Mesendoderm (in vitro differentiated cells): ENCODE data around the gene RIT2.

Experiments used
- DNase-seq: peaks from one replicate; pipeline ENCODE4 v3.0.0; 2013
- H2AK5ac ChIP-seq: 2 replicates; pipeline ENCODE4 v1.6.1; 2013; ENCODE audit warnings: low read length, inconsistent platforms
- H2BK120ac ChIP-seq: 2 replicates; pipeline ENCODE4 v1.6.1; 2013; ENCODE audit warnings: low read depth, mild to moderate bottlenecking, low read length, moderate library complexity, mixed read lengths
- H2BK15ac ChIP-seq: replicated peaks from 2 replicates; pipeline ENCODE4 v1.6.1; 2013; ENCODE audit warnings: low read depth, mild to moderate bottlenecking, moderate library complexity
- H2BK5ac ChIP-seq: 2 replicates; pipeline ENCODE4 v1.6.1; 2013; ENCODE audit warnings: low read length, inconsistent platforms
- H3K18ac ChIP-seq: 2 replicates; pipeline ENCODE4 v1.6.1; 2013; ENCODE audit warnings: mild to moderate bottlenecking, low read length, mixed read lengths
- H3K23ac ChIP-seq: one replicate; pipeline ENCODE4 v1.6.1; 2013; ENCODE audit warnings: low read length
- H3K27ac ChIP-seq: 2 replicates; pipeline ENCODE4 v1.5.1; 2013; ENCODE audit warnings: low read depth, mild to moderate bottlenecking, inconsistent platforms, low read length, moderate library complexity
- H3K27me3 ChIP-seq: 2 replicates; pipeline ENCODE4 v1.6.1; 2013; ENCODE audit warnings: low read length, control low read depth, mild to moderate bottlenecking, inconsistent platforms; ENCODE audit not compliant: insufficient read depth, poor library complexity
- H3K36me3 ChIP-seq: 2 replicates; pipeline ENCODE4 v1.6.1; 2013; ENCODE audit warnings: low read length, inconsistent platforms; ENCODE audit not compliant: control insufficient read depth, insufficient read depth
- H3K4ac ChIP-seq: one replicate; pipeline ENCODE4 v1.6.1; 2013; ENCODE audit warnings: low read depth, mild to moderate bottlenecking, low read length, moderate library complexity
- H3K4me1 ChIP-seq: 2 replicates; pipeline ENCODE4 v1.6.1; 2013; ENCODE audit warnings: low read depth, low read length, inconsistent platforms; ENCODE audit not compliant: control insufficient read depth
- H3K4me2 ChIP-seq: 2 replicates; pipeline ENCODE4 v1.6.1; 2013; ENCODE audit warnings: low read length
- H3K4me3 ChIP-seq: 2 replicates; pipeline ENCODE4 v1.5.1; 2013; ENCODE audit warnings: mild to moderate bottlenecking, low read length
- H3K56ac ChIP-seq: one replicate; pipeline ENCODE4 v1.6.1; 2013; ENCODE audit warnings: low read length
- H3K79me1 ChIP-seq: 2 replicates; pipeline ENCODE4 v1.6.1; 2013; ENCODE audit warnings: low read length, inconsistent platforms
- H3K79me2 ChIP-seq: 2 replicates; pipeline ENCODE4 v1.6.1; 2013; ENCODE audit warnings: mild to moderate bottlenecking, low read length; ENCODE audit not compliant: control insufficient read depth, insufficient read depth
- H3K9ac ChIP-seq: 2 replicates; pipeline ENCODE4 v1.6.1; 2013; ENCODE audit warnings: low read length, inconsistent platforms
- H4K5ac ChIP-seq: one replicate; pipeline ENCODE4 v1.6.1; 2013; ENCODE audit warnings: low read length
- H4K8ac ChIP-seq: one replicate; pipeline ENCODE4 v1.6.1; 2013; ENCODE audit warnings: low read depth, mild to moderate bottlenecking, control low read depth, low read length, moderate library complexity
- WGBS: extraction: QIAGEN DNeasy Blood & Tissue Kit; methylation state at CpG from one replicate; pipeline ENCODE4 v1.1.7; 2013; ENCODE audit warnings: low lambda C conversion rate, missing lambda C conversion rate; ENCODE audit not compliant: insufficient coverage; ENCODE audit errors: extremely low coverage; 5-methylcytosine and 5-hydroxymethylcytosine counted together

RIT2 gene

GRCh38 chr18:42758852-42759251 is 356.6 kb downstream of the RIT2 start:
- Histone ChIP-seq H4K8ac (no peak overlapping the region), H3K4me3 (no peak overlapping the region), H3K56ac (no peak overlapping the region), H2AK5ac (no peak overlapping the region), H4K5ac (no peak overlapping the region), H3K4me2 (no peak overlapping the region), H2BK15ac (no peak overlapping the region), H2BK120ac (no peak overlapping the region), H3K18ac (no peak overlapping the region), H3K4me1 (no peaks in the 10 kb centered on the region), H3K9ac (no peak overlapping the region), H3K27me3 (no peaks in the 10 kb centered on the region), H3K79me1 (no peaks in the 10 kb centered on the region), H2BK5ac (no peak overlapping the region), H3K23ac (no peak overlapping the region), H3K27ac (no peak overlapping the region), H3K36me3 (no peaks in the 10 kb centered on the region), H3K4ac (no peak overlapping the region), H3K79me2 (no peaks in the 10 kb centered on the region)
- no CpG with 5 or more reads among the region's 2 CpGs for WGBS
- no peak for DNase-seq

DNA sequence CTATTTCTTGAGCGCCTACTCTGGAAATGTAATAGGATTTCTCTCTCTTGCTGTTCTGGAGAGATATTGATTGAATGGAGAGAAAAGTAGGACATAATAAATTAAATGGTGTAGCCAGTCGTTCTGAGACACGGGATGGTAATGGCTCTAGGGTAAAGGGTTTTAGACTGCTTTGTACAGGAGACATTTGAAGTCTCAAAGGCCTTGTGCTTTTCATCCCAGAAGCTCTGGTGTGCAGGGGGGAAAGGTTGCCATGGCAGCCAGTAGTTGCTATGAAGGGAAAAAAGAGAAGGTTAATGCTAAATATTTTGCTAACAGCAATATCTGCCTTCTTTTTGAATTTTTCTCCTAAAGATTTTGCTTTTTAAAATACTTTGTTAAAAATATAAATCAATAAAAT is 359.3 kb downstream of the RIT2 start:
- H2BK5ac ChIP-seq, result no peak overlapping the region
- H4K8ac ChIP-seq, result no peak overlapping the region
- no peaks in the 10 kb centered on the region for H3K27me3 ChIP-seq
- no peaks in the 10 kb centered on the region for H3K36me3 ChIP-seq
- no peak overlapping the region for H3K4ac ChIP-seq
- H4K5ac ChIP-seq, result no peak overlapping the region
- no peak overlapping the region for H3K18ac ChIP-seq
- DNase-seq, result no peak
- WGBS, result no CpG with 5 or more reads among the region's 3 CpGs
- no peaks in the 10 kb centered on the region for H3K79me1 ChIP-seq
- H3K4me2 ChIP-seq, result no peak overlapping the region
- H3K4me3 ChIP-seq, result no peak overlapping the region
- no peak overlapping the region for H2AK5ac ChIP-seq
- no peak overlapping the region for H3K56ac ChIP-seq
- H3K27ac ChIP-seq, result no peak overlapping the region
- no peak overlapping the region for H2BK120ac ChIP-seq
- H3K4me1 ChIP-seq, result no peaks in the 10 kb centered on the region
- no peak overlapping the region for H3K9ac ChIP-seq
- no peak overlapping the region for H3K23ac ChIP-seq
- H2BK15ac ChIP-seq, result no peak overlapping the region
- no peaks in the 10 kb centered on the region for H3K79me2 ChIP-seq

GRCh38 chr18:42752916-42753315 is 362.6 kb downstream of the RIT2 start:
- Histone ChIP-seq H3K23ac (no peak overlapping the region), H2AK5ac (no peak overlapping the region), H3K56ac (no peak overlapping the region), H3K79me1 (no peaks in the 10 kb centered on the region), H3K4me3 (no peak overlapping the region), H2BK120ac (no peak overlapping the region), H3K18ac (peak overlapping the region; percentile 80), H4K8ac (no peak overlapping the region), H3K9ac (no peak overlapping the region), H4K5ac (no peak overlapping the region), H3K4me1 (no peaks in the 10 kb centered on the region), H3K27me3 (no peaks in the 10 kb centered on the region), H2BK15ac (peak overlapping the region; percentile 57), H3K4ac (no peak overlapping the region), H2BK5ac (no peak overlapping the region), H3K79me2 (no peaks in the 10 kb centered on the region), H3K27ac (no peak overlapping the region), H3K4me2 (no peak overlapping the region), H3K36me3 (no peaks in the 10 kb centered on the region)
- peak; percentile 21 for DNase-seq
- WGBS, result no CpG with 5 or more reads among the region's 4 CpGs

GRCh38 chr18:42746794-42747193 is 368.7 kb downstream of the RIT2 start:
- Histone ChIP-seq H2BK5ac (peak overlapping the region; percentile 25), H3K56ac (no peak overlapping the region), H3K27ac (no peak overlapping the region), H4K8ac (no peak overlapping the region), H3K4me2 (no peak overlapping the region), H3K4me3 (no peak overlapping the region), H3K4ac (no peak overlapping the region), H2BK120ac (no peak overlapping the region), H3K9ac (no peak overlapping the region), H3K36me3 (no peaks in the 10 kb centered on the region), H3K4me1 (peaks cover 6% of the 10 kb centered on the region), H2BK15ac (no peak overlapping the region), H3K23ac (no peak overlapping the region), H3K27me3 (no peaks in the 10 kb centered on the region), H4K5ac (no peak overlapping the region), H3K18ac (no peak overlapping the region), H3K79me1 (no peaks in the 10 kb centered on the region), H3K79me2 (no peaks in the 10 kb centered on the region), H2AK5ac (no peak overlapping the region)
- no peak for DNase-seq
- no CpG with 5 or more reads among the region's 1 CpG for WGBS

DNA sequence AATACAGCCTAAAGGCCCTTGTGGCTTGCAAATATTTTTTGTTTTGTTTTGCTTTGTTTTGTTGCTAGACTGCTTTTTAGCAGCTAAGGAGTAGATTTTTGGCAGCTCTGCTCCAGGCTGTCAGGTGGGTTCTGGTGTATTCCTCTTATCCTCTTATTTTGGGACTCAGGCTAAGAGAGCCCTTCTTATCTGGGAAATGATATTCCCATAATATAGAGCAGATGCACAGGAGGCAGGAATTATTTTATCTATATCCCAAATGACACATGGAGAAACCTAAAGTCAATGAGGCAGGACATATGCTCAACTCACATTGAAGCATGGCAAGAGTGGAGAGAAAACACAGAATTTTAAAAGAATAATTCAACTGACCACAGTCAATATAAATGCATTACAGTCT is 369.6 kb downstream of the RIT2 start:
- H2BK5ac ChIP-seq, result peak overlapping the region; percentile 70
- H2BK15ac ChIP-seq, result peak overlapping the region; percentile 74
- no peak overlapping the region for H4K5ac ChIP-seq
- H3K27ac ChIP-seq, result no peak overlapping the region
- H3K56ac ChIP-seq, result peak overlapping the region; percentile 12
- H3K23ac ChIP-seq, result no peak overlapping the region
- no peaks in the 10 kb centered on the region for H3K27me3 ChIP-seq
- no peaks in the 10 kb centered on the region for H3K79me2 ChIP-seq
- H3K4ac ChIP-seq, result no peak overlapping the region
- no peak overlapping the region for H3K4me3 ChIP-seq
- H3K9ac ChIP-seq, result no peak overlapping the region
- peaks cover 6% of the 10 kb centered on the region for H3K4me1 ChIP-seq
- no peak for DNase-seq
- H3K79me1 ChIP-seq, result no peaks in the 10 kb centered on the region
- H2AK5ac ChIP-seq, result no peak overlapping the region
- H3K18ac ChIP-seq, result peak overlapping the region; percentile 53
- H2BK120ac ChIP-seq, result peak overlapping the region; percentile 74
- no peaks in the 10 kb centered on the region for H3K36me3 ChIP-seq
- no peak overlapping the region for H4K8ac ChIP-seq
- H3K4me2 ChIP-seq, result no peak overlapping the region

GRCh38 chr18:42745171-42745570 is 370.3 kb downstream of the RIT2 start:
- Histone ChIP-seq H2AK5ac (no peak overlapping the region), H3K4me2 (no peak overlapping the region), H3K9ac (no peak overlapping the region), H4K5ac (no peak overlapping the region), H3K4ac (no peak overlapping the region), H2BK15ac (no peak overlapping the region), H4K8ac (no peak overlapping the region), H3K27ac (no peak overlapping the region), H3K18ac (no peak overlapping the region), H3K23ac (no peak overlapping the region), H2BK5ac (no peak overlapping the region), H3K79me1 (no peaks in the 10 kb centered on the region), H3K56ac (no peak overlapping the region), H3K27me3 (no peaks in the 10 kb centered on the region), H2BK120ac (no peak overlapping the region), H3K4me3 (no peak overlapping the region), H3K79me2 (no peaks in the 10 kb centered on the region), H3K36me3 (no peaks in the 10 kb centered on the region), H3K4me1 (peaks cover 6% of the 10 kb centered on the region)
- DNase-seq, result peak; percentile 42
